ENCODE results near the gene IRF9. TPM values are rescaled to one million over a fixed set of nuclear protein-coding genes. Genes with fewer than 3 reads are reported as not detected.

IRF9 gene
- polyA plus RNA-seq, 4 donors, result 52.3 to 68.0 (median 59.7) TPM

DNA sequence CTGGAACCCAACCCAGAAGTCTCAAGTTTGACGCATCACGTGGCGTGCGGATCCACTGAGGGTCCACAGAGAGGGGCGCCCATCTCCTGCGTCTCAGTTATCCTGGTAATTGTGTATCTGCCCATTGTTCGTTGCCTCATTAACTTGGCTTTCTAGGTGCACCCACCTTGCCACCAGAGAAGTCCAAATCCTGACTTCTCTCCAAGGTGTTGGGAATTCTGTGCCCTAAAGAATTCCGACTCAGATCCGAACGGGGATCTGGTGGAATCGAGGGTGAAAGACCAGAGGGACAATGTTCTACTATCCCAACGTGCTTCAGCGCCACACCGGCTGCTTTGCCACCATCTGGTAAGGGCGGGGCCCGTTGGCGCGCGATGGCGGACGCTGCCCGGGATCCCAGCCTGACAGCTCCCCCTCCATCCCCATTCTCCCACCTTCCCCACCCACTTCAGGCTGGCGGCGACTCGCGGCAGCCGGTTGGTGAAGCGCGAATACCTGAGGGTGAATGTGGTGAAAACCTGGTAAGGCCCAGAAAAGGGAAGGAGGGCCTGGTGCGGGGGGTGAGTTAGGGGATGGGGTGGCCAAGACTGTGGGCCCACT lies 11.3 kb downstream of the IRF9 start:
- DNase-seq (ENCODE audit: low read depth in 4 of 4, low spot score in 2 of 4), result no peak

GRCh38 chr14:24172871-24173281 lies 11.8 kb downstream of the IRF9 start:
- DNase-seq (ENCODE audit: low read depth in 4 of 4, low spot score in 2 of 4), result no peak

- no peak for DNase-seq (ENCODE audit: low read depth in 4 of 4, low spot score in 2 of 4)
These were observed 15.5 kb downstream of the IRF9 start for GRCh38 chr14:24176599-24176998.

- DNase-seq (ENCODE audit: low read depth in 4 of 4, low spot score in 2 of 4), result no peak
These were observed 16.2 kb downstream of the IRF9 start for GRCh38 chr14:24177041-24177825.

DNA sequence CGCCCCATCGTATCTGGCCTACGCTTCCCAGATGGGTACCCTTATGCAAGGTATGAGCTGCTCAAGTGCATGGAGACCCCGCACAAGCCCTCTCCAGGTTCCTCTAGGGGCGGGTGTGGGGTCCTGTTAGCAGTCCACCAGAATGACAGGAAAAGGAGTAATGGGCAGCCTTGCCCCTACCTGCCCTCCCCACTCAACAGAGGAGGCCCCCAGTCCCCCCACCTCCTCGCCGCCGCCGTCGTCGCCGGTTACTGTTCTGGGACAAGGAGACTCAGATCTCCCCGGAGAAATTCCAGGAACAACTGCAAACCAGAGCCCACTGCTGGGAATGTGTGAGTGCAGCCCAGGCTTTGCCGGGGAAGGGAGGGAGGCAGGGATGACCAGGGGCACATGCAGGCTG lies 16.8 kb downstream of the IRF9 start:
- no peak for DNase-seq (ENCODE audit: low read depth in 4 of 4, low spot score in 2 of 4)

DNA sequence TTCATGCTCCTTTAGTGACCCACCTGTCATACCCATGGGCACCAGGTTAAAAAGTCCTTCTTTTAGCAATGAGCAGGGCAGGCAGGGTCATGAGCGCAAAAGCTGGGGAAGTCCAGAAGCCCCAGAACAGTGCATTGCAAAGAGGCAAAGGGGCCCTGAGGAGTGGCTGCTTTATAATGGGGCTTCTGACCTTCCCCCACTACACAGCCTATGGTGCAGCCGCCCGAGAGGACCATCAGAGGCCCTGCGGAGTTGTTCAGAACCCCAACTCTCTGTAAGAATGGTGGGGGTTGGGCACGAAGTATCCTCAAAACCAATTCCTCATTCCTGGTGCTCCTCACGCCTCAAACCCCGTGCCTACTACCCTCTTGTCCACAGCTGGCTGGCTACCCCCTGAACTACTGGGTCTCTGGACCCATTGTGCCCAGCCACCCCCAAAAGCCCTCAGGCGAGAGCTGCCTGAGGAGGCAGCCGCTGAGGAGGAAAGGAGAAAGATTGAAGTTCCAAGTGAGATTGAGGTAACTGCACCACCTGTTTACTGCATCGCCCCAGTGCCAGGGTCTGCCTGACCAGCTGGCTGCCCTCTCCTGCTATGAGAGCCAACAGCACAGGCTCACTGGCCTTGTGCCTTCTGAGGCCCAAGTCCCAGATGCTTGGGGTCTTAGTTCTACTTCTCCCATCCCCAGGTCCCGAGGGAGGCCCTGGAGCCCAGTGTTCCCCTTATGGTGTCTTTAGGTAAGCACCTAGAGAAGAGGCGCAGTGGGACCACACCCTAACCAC lies 17.5 kb downstream of the IRF9 start:
- no peak for DNase-seq (ENCODE audit: low read depth in 4 of 4, low spot score in 2 of 4)

- no peak for DNase-seq (ENCODE audit: low read depth in 4 of 4, low spot score in 2 of 4)
These were observed 18.4 kb downstream of the IRF9 start for GRCh38 chr14:24179294-24179960.

- DNase-seq (ENCODE audit: low read depth in 4 of 4, low spot score in 2 of 4), result no peak
These were observed 19.1 kb downstream of the IRF9 start for GRCh38 chr14:24179961-24180796.

GRCh38 chr14:24181371-24182077 lies 20.5 kb downstream of the IRF9 start:
- no peak for DNase-seq (ENCODE audit: low read depth in 4 of 4, low spot score in 2 of 4)

GRCh38 chr14:24182110-24182882 lies 21.2 kb downstream of the IRF9 start:
- no peak for DNase-seq (ENCODE audit: low read depth in 4 of 4, low spot score in 2 of 4)

DNA sequence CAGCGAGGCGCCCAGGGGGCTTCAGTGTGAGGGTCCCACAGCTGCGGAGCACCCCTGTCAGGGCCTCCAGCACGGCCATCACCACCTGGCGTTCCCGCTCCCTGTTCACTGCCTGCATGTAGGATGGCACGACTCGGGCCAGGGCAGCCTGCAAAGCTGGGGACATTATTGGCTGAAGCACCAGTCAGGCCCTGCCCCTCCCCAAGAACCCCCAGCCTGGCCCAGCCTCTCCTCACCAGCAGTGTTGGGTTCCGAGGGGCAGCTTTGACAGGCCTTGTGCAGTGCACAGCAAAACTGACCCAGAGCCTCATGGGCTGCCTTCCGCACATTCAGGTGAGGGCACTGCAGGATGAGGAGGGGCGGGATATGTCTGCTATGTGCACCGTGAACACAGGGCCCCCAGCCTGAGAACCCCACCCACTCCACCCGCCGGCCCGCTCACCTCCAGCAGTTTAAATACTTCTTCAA lies 22.0 kb downstream of the IRF9 start:
- DNase-seq (ENCODE audit: low read depth in 4 of 4, low spot score in 2 of 4), result no peak

GRCh38 chr14:24184104-24184970 lies 23.3 kb downstream of the IRF9 start:
- DNase-seq (ENCODE audit: low read depth in 4 of 4, low spot score in 2 of 4), result no peak

- no peak for DNase-seq (ENCODE audit: low read depth in 4 of 4, low spot score in 2 of 4)
These were observed 24.0 kb downstream of the IRF9 start for GRCh38 chr14:24185026-24185425.

- DNase-seq (ENCODE audit: low read depth in 4 of 4, low spot score in 2 of 4), result no peak
These were observed 24.7 kb downstream of the IRF9 start for GRCh38 chr14:24185741-24186140.

- DNase-seq (ENCODE audit: low read depth in 4 of 4, low spot score in 2 of 4), result no peak
These were observed 25.9 kb downstream of the IRF9 start for GRCh38 chr14:24186831-24187538.

DNA sequence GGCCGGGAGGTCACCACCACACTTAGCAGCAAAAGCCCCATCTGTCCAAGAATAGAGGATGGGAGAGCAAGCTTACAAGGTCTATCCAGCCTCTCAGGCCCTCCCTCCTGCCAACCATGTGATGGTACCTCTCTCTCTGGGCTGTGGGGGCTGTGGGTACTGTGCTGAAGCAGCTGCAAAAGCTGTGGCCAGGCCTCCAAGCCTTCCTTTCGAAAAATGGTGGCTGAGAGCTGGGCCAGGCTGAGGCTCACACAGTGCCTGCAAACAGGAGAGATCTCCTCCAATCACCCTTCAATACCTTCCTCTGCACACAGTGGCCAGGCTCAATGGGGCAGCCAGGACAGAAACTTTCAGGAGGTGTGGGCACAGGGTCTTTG lies 26.5 kb downstream of the IRF9 start:
- DNase-seq (ENCODE audit: low read depth in 4 of 4, low spot score in 2 of 4), result no peak

All from left renal cortex interstitium (tissue), 4 donors.